Measurements from ENCODE around the gene TLE4. TPM values are rescaled to one million over a fixed set of nuclear protein-coding genes. Genes with fewer than 3 reads are reported as not detected.
A peak's percentile ranks its signal among the peaks of the same experiment; 100 is the strongest.

The TLE4 gene
- total and polyA plus RNA-seq, 8 donors: 6.2 to 85.2 (median 22.0) TPM

DNA sequence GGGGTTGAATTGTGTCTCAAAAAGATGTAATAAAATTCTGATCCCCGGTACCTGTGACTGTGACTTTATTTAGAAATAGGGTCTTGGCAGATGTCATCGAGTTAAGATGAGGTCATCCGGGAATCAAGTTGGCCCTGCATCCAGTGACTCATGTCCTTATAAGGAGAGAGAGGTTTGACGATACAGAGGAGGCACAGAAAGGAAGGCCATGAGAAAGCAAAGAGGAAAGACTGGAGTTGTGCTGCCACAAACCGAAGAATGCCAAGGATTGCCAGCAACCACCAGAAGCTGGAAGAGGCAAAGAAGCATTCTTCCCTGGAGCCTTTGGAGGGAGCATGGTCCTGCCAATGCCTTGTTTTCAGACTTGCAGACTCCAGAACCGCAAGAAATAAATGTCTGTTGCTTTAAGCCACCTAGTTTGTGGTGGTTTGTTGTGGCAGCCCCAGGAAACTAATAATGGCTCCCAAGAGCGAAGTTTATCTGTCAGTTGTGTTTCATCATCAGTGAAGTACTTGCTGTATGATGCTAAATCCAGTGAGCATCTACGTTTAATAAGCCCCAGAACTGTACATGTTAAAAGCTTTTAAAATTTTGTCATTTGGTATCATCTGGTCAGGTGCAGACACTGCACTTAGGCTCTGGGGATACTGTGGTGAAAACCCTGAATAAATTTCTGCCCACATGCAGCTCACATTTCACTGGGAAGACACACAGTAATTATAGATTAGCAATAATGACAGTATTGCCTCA, 114.8 kb downstream of the TLE4 start:
- no peaks in the 10 kb centered on the region for H3K9me3 ChIP-seq
- intact Hi-C loops (cut with DNase I; ENCODE audit: low total_unique reads): no loop called here

DNA sequence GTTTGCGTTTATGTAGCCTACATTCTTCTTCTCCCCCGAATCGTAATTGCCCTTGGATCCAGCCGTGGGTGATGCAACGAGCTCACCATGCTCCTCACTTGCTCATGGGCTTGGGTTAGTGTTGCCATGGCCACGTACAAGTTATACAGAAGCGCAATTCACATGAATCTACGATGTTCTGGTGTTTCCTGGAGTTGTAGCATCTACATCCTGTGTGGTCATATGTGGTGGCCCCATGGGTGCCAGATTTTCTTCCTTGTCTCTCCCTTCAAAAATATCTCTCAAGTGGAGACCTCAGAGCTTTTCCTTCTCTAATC, 115.3 kb downstream of the TLE4 start:
- no peak for DNase-seq
- intact Hi-C loops (cut with DNase I; ENCODE audit: low total_unique reads): no loop called here
- TF ChIP-seq, protein P1, sequence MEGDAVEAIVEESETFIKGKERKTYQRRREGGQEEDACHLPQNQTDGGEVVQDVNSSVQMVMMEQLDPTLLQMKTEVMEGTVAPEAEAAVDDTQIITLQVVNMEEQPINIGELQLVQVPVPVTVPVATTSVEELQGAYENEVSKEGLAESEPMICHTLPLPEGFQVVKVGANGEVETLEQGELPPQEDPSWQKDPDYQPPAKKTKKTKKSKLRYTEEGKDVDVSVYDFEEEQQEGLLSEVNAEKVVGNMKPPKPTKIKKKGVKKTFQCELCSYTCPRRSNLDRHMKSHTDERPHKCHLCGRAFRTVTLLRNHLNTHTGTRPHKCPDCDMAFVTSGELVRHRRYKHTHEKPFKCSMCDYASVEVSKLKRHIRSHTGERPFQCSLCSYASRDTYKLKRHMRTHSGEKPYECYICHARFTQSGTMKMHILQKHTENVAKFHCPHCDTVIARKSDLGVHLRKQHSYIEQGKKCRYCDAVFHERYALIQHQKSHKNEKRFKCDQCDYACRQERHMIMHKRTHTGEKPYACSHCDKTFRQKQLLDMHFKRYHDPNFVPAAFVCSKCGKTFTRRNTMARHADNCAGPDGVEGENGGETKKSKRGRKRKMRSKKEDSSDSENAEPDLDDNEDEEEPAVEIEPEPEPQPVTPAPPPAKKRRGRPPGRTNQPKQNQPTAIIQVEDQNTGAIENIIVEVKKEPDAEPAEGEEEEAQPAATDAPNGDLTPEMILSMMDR (IDR thresholded peaks at IDR 0.05): no peak
- Histone ChIP-seq H3K27ac (no peak overlapping the region), H3K4me3 (no peak overlapping the region), H3K36me3 (no peaks in the 10 kb centered on the region), H3K27me3 (no peaks in the 10 kb centered on the region), H3K4me1 (peaks cover 5 to 32% (median 11%) of the 10 kb centered on the region in 4 donors), H3K9me3 (no peaks in the 10 kb centered on the region)
- 81 to 92% (median 90%) methylated on average over 8 of the region's 8 CpGs for WGBS, 5 donors

More for the DNA sequence above, 114.8 kb downstream of the TLE4 start:
- Histone ChIP-seq H3K27ac (peak overlapping the region in 3 of 5 donors; percentile 6 to 25 (median 18)), H3K27me3 (no peaks in the 10 kb centered on the region), H3K4me1 (peaks cover 5 to 37% (median 15%) of the 10 kb centered on the region in 4 donors), H3K4me3 (no peak overlapping the region), H3K36me3 (no peaks in the 10 kb centered on the region)
- WGBS, 5 donors: 72 to 85% (median 82%) methylated on average over 8 of the region's 8 CpGs
- no peak for TF ChIP-seq POLR2A (IDR thresholded peaks at IDR 0.05)
- TF ChIP-seq POLR2AphosphoS5 (IDR thresholded peaks at IDR 0.05): peak in 1 of 3 donors; percentile 7
- no peak for TF ChIP-seq EP300 (IDR thresholded peaks at IDR 0.05)
- TF ChIP-seq, protein P1 (IDR thresholded peaks at IDR 0.05): no peak
- no peak for DNase-seq

DNA sequence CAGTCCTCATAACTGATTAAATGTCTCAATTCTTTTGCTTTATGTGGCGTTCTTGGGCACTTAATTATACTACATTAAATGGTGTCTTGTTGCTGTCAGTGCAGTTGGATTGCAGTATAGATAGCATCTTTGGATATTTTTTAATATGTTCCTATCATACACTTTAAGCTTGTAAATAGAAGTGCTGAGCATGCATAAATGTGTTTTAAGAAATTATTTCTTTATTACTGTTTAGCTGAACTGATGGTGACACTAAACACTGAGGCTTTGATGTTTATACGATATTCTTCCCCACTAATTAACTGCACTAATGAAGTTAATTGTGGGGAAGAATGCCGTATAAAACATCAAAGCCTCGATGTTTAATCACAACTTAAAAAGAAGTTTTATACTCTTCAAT, 116.6 kb downstream of the TLE4 start:
- intact Hi-C loops (cut with DNase I; ENCODE audit: low total_unique reads): no loop called here
- H3K27ac ChIP-seq: no peak overlapping the region
- DNase-seq: no peak
- H3K36me3 ChIP-seq: no peaks in the 10 kb centered on the region
- 65 to 95% (median 83%) methylated on average over 4 of the region's 4 CpGs for WGBS, 5 donors
- H3K27me3 ChIP-seq: no peaks in the 10 kb centered on the region
- no peaks in the 10 kb centered on the region for H3K9me3 ChIP-seq
- no peak overlapping the region for H3K4me3 ChIP-seq
- TF ChIP-seq EP300 (IDR thresholded peaks at IDR 0.05) (no peak), POLR2AphosphoS5 (IDR thresholded peaks at IDR 0.05) (no peak), POLR2A (IDR thresholded peaks at IDR 0.05) (no peak)
- TF ChIP-seq, protein P1 (IDR thresholded peaks at IDR 0.05): no peak
- H3K4me1 ChIP-seq: peaks cover 0 to 20% (median 5%) of the 10 kb centered on the region in 4 donors

DNA sequence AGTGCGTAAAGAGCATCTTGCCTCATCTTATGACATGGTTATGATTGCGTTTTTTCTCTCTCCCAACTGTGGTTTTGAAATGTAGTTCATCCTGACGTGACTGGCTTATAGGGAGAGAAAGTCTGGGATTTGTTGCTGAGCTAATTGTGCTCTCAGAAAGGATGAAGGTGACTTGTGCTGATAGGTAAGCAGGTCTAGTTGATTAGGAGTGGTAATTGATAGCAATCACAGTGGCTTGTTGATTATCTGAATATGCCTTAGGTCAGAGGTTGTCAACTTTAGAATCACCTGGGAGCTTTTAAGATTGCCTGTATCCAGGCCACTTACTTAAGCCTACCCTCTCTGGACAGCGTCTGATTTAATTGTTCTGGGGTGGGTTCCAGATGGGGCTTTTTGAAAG, 117.8 kb downstream of the TLE4 start:
- Histone ChIP-seq H3K27ac (no peak overlapping the region), H3K36me3 (no peaks in the 10 kb centered on the region), H3K4me1 (peaks cover 0 to 28% (median 13%) of the 10 kb centered on the region in 4 donors), H3K9me3 (no peaks in the 10 kb centered on the region), H3K27me3 (no peaks in the 10 kb centered on the region), H3K4me3 (no peak overlapping the region)
- no peak for DNase-seq
- intact Hi-C loops (cut with DNase I; ENCODE audit: low total_unique reads): no loop called here
- TF ChIP-seq POLR2A (IDR thresholded peaks at IDR 0.05): no peak
- TF ChIP-seq, protein P1 (IDR thresholded peaks at IDR 0.05): no peak
- no peak for TF ChIP-seq POLR2AphosphoS5 (IDR thresholded peaks at IDR 0.05)
- no peak for TF ChIP-seq EP300 (IDR thresholded peaks at IDR 0.05)
- 81 to 92% (median 89%) methylated on average over 4 of the region's 4 CpGs for WGBS, 5 donors

Measured in stomach (tissue), 9 donors.